Left lung (tissue), 10 donors: ENCODE data around the gene ABI2. TPM values are rescaled to one million over a fixed set of nuclear protein-coding genes. Genes with fewer than 3 reads are reported as not detected.

Experiments
- ATAC-seq: fragments of 200-7000 bp; cut with Tn5 transposase; one replicate; pipeline ENCODE4 v1.9.1; 2020; ENCODE audit warnings: moderate library complexity
- DNase-seq, 4 donors: peaks; one replicate each; pipeline ENCODE4 v3.0.0-alpha.2; 2013 to 2020
- H3K27ac ChIP-seq, 2 donors: fragments of 200-600 bp; sonication (generic) in 1 of 2; one replicate each; pipeline versions ENCODE4 v1.5.0 to v1.8.0; 2020 to 2021
- H3K27me3 ChIP-seq, 2 donors: fragments of 200-600 bp; sonication (generic) in 1 of 2; one replicate each; pipeline versions ENCODE4 v1.5.0 to v1.8.0; 2020 to 2021
- H3K36me3 ChIP-seq, 2 donors: fragments of 200-600 bp; sonication (generic) in 1 of 2; one replicate each; pipeline versions ENCODE4 v1.5.0 to v1.8.0; 2020 to 2021
- H3K4me1 ChIP-seq, 2 donors: fragments of 200-600 bp; one replicate each; pipeline ENCODE4 v1.8.0; 2021
- H3K4me3 ChIP-seq, 2 donors: fragments of 200-600 bp; sonication (generic) in 1 of 2; one replicate each; pipeline versions ENCODE4 v1.5.0 to v1.8.0; 2020 to 2021; ENCODE audit warnings: mild to moderate bottlenecking in 1 of 2
- H3K9me3 ChIP-seq, 2 donors: fragments of 200-600 bp; sonication (generic) in 1 of 2; one replicate each; pipeline versions ENCODE4 v1.5.0 to v1.8.0; 2020 to 2021
- CTCF ChIP-seq, 2 donors: fragments of 200-600 bp; sonication (generic) in 1 of 2; IDR thresholded peaks; one replicate each; pipeline versions ENCODE4 v1.5.0 to v1.8.0; 2021; ENCODE audit warnings: antibody characterized with exemption in 2 of 2
- intact Hi-C, 2 donors: fragments of 100-400 bp; cut with DNase I; formaldehyde crosslinking; loops; one replicate each; pipeline versions ENCODE4 v1.11.2 to v1.14.2; 2022
- polyA plus RNA-seq, 6 donors: library from polyadenylated mRNA; unstranded; fragments of 120-200 nt; gene quantifications; one replicate each; pipeline ENCODE4 v1.2.1, GENCODE V29; 2013; ENCODE audit not compliant: insufficient read length in 6 of 6
- total RNA-seq, 2 donors: library from RNA; stranded (reverse); fragmentation: NEBNext Ultra II Directional; extraction: Animal tissue kit (Norgen Biotek cat#: 25700); gene quantifications; one replicate each; pipeline ENCODE4 v1.2.1, GENCODE V29; 2021
- donor health status: DM: no; HTN: yes; CAD: no.
- donor health status: DM: no; HTN: no; CAD: no.

ABI2 gene
- total and polyA plus RNA-seq, 8 donors: 32.8 to 77.6 (median 72.7) TPM

DNA sequence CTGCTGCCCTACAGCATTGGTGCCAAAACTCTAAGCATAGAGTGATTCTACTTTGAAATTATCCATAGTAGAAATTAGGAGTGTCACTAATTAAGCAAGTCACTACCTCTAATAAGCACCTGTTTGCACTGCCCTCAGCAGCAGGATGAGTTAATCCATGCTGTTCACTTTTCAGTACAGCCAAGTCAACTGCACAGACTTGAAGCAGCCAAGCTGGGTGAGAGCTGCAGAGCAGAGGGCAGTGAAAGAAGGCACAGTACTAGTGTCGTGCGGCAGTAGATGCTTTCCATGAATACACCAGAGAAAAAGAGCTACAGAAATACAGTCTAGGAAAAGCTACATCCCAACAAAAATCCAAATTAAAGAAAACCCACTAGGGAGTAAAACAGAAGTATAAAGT, 108.3 kb downstream of the ABI2 start:
- no peak overlapping the region for H3K4me3 ChIP-seq
- peaks cover 0 to 24% of the 10 kb centered on the region in 2 donors for H3K36me3 ChIP-seq
- H3K27me3 ChIP-seq: no peaks in the 10 kb centered on the region
- no peak overlapping the region for H3K27ac ChIP-seq
- intact Hi-C loops: no loop called here
- H3K4me1 ChIP-seq: peaks cover 7 to 9% of the 10 kb centered on the region in 2 donors
- no peak for TF ChIP-seq CTCF (IDR thresholded peaks at IDR 0.05)
- DNase-seq (no peak), ATAC-seq (peak; percentile 7)
- H3K9me3 ChIP-seq: no peaks in the 10 kb centered on the region

- peak; percentile 72 for ATAC-seq
- TF ChIP-seq CTCF (IDR thresholded peaks at IDR 0.05): no peak
- Histone ChIP-seq H3K27ac (no peak overlapping the region), H3K4me3 (no peak overlapping the region), H3K9me3 (no peaks in the 10 kb centered on the region), H3K27me3 (no peaks in the 10 kb centered on the region), H3K36me3 (peaks cover 0 to 34% of the 10 kb centered on the region in 2 donors), H3K4me1 (peaks cover 7 to 9% of the 10 kb centered on the region in 2 donors)
- DNase-seq: no peak
- intact Hi-C loops: no loop called here
Measured at GRCh38 chr2:203437511-203437910, 109.3 kb downstream of the ABI2 start.

DNA sequence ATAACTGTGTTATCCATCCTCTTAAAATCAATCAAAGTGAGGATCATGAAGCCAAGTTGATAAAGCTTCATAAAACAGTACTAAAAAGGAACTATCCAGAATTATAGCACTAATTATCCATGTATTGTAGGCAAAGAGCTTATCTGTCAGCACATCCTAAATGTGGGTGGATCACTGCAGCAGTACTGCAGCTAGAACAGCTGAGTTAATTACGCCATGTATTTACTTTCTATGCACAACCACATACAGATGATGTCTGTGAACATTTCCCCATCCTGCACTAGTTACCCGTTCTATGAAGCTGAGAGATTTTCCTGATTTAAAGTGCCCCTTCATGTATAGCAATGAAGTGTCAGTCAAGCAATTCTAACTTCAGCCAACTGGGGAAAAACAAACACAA, 110.3 kb downstream of the ABI2 start:
- Histone ChIP-seq H3K36me3 (peaks cover 0 to 45% of the 10 kb centered on the region in 2 donors), H3K4me3 (no peak overlapping the region), H3K27me3 (no peaks in the 10 kb centered on the region), H3K4me1 (peaks cover 7 to 9% of the 10 kb centered on the region in 2 donors), H3K27ac (no peak overlapping the region), H3K9me3 (no peaks in the 10 kb centered on the region)
- no peak for TF ChIP-seq CTCF (IDR thresholded peaks at IDR 0.05)
- intact Hi-C loops: no loop called here
- ATAC-seq (peak; percentile 17), DNase-seq (no peak)

- no peak overlapping the region for H3K27ac ChIP-seq
- ATAC-seq (no peak), DNase-seq (no peak)
- H3K4me1 ChIP-seq: peaks cover 7 to 9% of the 10 kb centered on the region in 2 donors
- no peak overlapping the region for H3K4me3 ChIP-seq
- no peaks in the 10 kb centered on the region for H3K9me3 ChIP-seq
- intact Hi-C loops: no loop called here
- TF ChIP-seq CTCF (IDR thresholded peaks at IDR 0.05): no peak
- H3K27me3 ChIP-seq: no peaks in the 10 kb centered on the region
- peaks cover 0 to 66% of the 10 kb centered on the region in 2 donors for H3K36me3 ChIP-seq
Measured at GRCh38 chr2:203440671-203441070, 112.5 kb downstream of the ABI2 start.

DNA sequence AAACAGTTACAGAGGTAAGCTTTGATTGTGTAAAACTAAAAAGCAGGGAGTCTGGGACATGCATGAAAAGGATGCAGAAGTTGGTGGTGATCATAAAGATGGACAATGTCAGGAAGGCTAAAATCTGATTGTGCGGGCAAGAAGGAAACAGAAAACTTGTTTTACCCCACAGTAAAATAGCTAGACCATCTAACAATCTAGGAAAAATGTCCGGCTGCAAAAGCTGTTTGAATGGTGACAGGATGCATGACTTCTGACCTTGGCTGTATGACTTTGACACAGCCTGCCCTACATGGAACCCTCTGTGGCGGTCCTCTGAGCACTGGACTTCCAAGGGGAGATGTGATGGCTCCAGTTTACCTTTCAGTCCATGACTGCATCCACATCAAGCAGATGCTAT, 113.3 kb downstream of the ABI2 start:
- Histone ChIP-seq H3K27ac (no peak overlapping the region), H3K4me1 (peaks cover 7% of the 10 kb centered on the region in 2 donors), H3K27me3 (no peaks in the 10 kb centered on the region), H3K9me3 (no peaks in the 10 kb centered on the region), H3K36me3 (peaks cover 0 to 73% of the 10 kb centered on the region in 2 donors), H3K4me3 (no peak overlapping the region)
- no peak for TF ChIP-seq CTCF (IDR thresholded peaks at IDR 0.05)
- DNase-seq (no peak), ATAC-seq (no peak)
- intact Hi-C loops: no loop called here
